Measurements from ENCODE around the gene SHROOM2.

DNA sequence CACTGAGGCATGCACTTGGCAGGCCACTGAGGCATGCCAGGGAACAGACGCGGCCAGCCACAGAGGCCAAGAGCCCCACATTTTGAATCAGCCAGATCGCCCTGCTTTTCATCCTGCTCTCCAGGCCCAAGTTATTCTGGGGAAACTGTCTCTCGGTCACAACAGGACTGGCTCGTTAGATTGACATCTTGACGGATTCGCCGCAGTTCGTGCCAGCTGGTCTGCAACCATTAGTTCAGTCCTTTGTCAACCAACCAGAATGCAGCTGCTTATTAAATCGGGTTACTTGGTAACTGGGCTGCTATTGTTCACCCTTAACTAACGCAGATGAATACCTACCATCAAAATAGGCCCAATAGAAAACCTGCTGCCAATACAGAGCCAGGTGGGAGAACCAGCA is 197.6 kb downstream of the SHROOM2 start:
- no peak for TF ChIP-seq BHLHE40 (IDR thresholded peaks at IDR 0.05; ENCODE audit: borderline replicate concordance)
- no peak for TF ChIP-seq TARDBP (IDR thresholded peaks at IDR 0.05)
- TF ChIP-seq ARNT (IDR thresholded peaks at IDR 0.05): no peak
- TF ChIP-seq CTBP1 (IDR thresholded peaks at IDR 0.05; ENCODE audit: borderline replicate concordance): no peak
- TF ChIP-seq, protein P1, sequence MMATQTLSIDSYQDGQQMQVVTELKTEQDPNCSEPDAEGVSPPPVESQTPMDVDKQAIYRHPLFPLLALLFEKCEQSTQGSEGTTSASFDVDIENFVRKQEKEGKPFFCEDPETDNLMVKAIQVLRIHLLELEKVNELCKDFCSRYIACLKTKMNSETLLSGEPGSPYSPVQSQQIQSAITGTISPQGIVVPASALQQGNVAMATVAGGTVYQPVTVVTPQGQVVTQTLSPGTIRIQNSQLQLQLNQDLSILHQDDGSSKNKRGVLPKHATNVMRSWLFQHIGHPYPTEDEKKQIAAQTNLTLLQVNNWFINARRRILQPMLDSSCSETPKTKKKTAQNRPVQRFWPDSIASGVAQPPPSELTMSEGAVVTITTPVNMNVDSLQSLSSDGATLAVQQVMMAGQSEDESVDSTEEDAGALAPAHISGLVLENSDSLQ (IDR thresholded peaks at IDR 0.05): no peak
- no peak for TF ChIP-seq FOXM1 (IDR thresholded peaks at IDR 0.05; ENCODE audit: borderline replicate concordance)
- TF ChIP-seq HDGF (IDR thresholded peaks at IDR 0.05; ENCODE audit: borderline replicate concordance): no peak
